Esophagus mucosa (tissue), 1 donor: ENCODE measurements around the gene TKFC. TPM values are rescaled to one million over a fixed set of nuclear protein-coding genes. Genes with fewer than 3 reads are reported as not detected.
"Not testable (repeated sequence)": the region's sequence is repeated elsewhere in the genome, so short reads cannot be mapped to it uniquely, and the experiment has no call there.

Source experiments
- ATAC-seq: fragments of 200-7000 bp; cut with Tn5 transposase; one replicate; pipeline ENCODE4 v1.9.1; 2020
- total RNA-seq: library from RNA; stranded (reverse); gene quantifications from one replicate; pipeline ENCODE4 v1.2.4, GENCODE V29; 2023
- donor health status: DM: yes; HTN: yes; CAD: no.

TKFC gene
- total RNA-seq, 1 donor from 2014 or later: 46.0 TPM

GRCh38 chr11:61369372-61370348 lies 36.6 kb downstream of the TKFC start:
- ATAC-seq: peak; percentile 98

DNA sequence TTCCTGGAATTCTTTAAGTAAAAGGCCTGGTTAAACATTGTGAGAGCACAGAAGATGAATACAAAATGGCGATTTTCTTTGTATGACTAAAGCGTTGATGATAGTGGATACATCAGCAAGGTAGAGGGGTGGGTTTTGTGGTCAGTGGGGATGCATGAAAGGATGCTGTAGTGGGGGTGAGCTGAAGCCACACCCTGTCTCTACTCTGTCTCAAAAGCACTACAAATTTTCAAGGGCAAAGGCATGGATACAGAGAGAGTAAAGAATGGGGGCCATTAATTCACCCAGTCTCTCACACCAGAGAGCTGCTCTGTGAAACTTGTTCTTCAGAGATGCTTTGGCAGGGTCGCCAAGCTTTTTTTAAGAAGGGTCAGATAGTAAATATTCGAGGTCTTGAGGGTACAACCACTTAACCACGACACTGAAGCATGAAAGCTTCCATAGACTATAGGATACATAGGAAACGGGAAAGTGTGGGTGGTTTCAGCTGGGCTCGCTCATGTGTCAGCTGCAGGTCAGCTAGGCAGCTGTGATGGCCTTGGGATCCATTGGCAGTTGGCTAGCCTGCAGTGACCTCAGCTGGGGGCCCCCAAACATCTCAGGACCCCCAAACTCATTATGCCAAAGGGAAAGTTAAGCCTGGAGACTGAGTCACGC lies 37.4 kb downstream of the TKFC start:
- no peak for ATAC-seq

DNA sequence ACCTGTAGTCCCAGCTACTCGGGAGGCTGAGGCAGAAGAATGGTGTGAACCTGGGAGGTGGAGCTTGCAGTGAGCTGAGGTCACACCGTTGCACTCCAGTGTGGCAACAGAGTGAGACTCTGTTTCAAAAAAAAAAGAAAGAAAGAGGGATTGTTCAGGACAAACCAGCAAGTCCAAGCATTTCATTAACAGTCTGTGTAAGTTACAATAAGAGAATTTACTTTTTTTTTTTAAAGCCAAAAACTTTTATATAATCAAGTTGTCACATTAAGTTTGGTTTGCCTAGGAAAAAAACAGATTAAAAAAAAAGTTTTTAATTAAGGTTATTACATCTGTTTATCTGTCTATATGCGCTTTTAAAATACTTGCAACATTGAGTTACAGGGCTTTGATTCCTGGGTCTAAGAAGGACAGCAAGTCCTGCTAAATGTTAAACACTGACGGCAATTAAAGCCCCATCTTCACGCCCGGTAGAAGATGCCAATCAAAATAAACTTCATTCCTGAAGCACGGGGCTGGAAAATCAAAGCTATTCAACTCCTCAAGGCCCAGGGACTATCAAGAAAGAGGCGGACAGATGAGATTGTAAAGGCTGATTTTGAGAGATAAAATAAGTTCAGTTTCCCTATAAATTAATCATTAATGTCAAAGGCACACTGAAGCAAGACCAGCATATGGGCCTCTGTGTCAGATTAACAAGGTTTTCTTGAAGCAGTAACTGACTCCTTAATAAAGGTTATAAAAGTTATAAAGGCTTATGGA lies 39.8 kb downstream of the TKFC start:
- ATAC-seq: no peak

GRCh38 chr11:61375761-61376108 lies 42.7 kb downstream of the TKFC start:
- no peak for ATAC-seq

DNA sequence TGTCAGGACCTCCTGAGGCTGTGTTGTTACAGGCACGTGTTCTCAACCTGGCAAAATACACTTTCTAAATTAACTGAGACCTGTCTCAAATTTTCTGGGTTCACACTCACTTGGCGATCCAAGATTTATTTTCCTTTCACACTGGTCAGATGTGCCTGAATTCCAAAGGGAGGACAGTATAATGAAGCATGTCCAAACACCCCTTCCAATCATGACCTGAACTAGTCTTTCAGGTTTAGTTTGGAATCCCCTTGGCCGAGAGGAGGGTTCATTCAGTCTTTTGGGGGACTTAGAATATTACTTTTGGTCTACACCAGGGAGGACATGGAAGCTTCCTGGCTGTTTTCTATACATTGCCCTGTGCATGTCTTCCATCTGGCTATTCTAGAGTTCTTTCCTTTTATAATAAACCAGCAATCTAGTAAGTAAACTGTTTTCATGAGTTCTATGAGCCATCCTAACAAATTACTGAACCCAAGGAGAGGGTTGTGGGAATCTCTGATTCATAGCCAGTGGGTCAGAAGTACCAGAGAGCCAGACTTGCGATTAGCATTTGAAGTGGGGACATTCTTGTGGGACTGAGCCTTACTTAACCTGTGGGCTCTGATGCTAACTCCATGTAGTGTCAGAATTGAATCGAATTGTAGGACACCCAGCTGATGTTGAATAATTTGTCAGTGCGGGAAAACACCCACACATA lies 44.6 kb downstream of the TKFC start:
- ATAC-seq: no peak

GRCh38 chr11:61378713-61379313 lies 45.8 kb downstream of the TKFC start:
- peak; percentile 94 for ATAC-seq

GRCh38 chr11:61380884-61381283 lies 47.9 kb downstream of the TKFC start:
- ATAC-seq: no peak

- not testable (repeated sequence) for ATAC-seq
Observed at GRCh38 chr11:61383859-61384258, 50.8 kb downstream of the TKFC start.

GRCh38 chr11:61384271-61385242 lies 51.5 kb downstream of the TKFC start:
- ATAC-seq: peak; percentile 42

DNA sequence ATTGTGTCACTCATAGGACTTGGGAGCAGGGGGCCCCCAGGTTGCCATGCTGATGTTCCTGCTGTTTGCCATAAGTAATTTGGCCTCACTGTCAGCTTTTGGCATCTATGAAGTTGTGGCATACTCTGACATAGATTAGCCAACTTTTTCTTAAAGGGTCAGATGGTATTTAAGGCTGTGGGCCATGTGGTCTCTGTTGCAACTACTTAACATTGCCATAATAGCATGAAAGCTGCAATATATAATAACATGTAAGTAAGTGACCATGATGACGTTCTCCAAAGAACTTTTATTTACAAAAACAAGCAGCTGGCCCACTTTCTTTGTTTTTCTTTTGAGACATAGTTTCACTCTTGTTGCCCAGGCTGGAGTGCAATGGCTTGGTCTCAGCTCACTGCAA lies 57.1 kb downstream of the TKFC start:
- ATAC-seq: no peak

DNA sequence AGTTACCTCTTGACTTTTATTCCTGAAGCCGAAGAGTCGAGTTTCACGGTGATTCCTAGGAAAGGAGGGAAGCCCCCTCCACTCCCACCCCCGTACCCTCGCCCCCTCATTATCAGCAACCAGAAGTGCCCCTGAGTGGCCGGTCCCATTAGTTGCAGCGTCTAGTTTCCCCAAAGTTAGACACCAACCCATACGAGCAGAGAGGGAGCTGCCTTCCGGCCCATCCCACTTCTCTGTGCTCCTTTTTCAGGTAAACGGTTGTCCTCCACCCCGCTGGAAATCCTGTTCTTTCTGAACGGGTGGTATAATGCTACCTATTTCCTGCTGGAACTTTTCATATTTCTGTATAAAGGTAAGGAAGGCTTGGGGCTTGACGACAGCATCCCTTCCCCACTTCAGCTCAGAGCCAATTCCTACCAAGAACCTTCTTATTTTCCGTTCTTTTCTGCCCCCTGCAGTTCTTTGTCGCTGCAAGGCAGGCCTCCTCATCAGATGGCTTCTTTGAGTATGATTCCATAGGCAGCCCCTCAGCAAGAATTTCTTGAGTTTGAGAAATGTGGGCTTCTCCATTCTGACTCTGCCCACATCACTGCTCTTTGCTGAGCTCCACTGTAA lies 60.1 kb downstream of the TKFC start:
- ATAC-seq: peak; percentile 34

Other genes starting within 250 kb of the TKFC start
- gene CD5, start 230.7 kb upstream of the TKFC start, total RNA-seq: 0.48 TPM
- gene VPS37C, start 171.8 kb upstream of the TKFC start, total RNA-seq: 13.4 TPM
- gene PGA3, start 129.7 kb upstream of the TKFC start, total RNA-seq: not detected
- not detected for gene PGA4, start 110.9 kb upstream of the TKFC start, total RNA-seq
- not detected for gene PGA5, start 92.1 kb upstream of the TKFC start, total RNA-seq
- gene VWCE, start 37.9 kb upstream of the TKFC start, total RNA-seq: 0.52 TPM
- 130 TPM for gene DDB1, start 123 bp upstream of the TKFC start, total RNA-seq
- gene CYB561A3, start 28.7 kb downstream of the TKFC start, total RNA-seq: 27.7 TPM
- 23.1 TPM for gene TMEM138, start 29.1 kb downstream of the TKFC start, total RNA-seq
- gene TMEM216, start 59.4 kb downstream of the TKFC start, total RNA-seq: 7.3 TPM
- 44.8 TPM for gene CPSF7, start 96.7 kb downstream of the TKFC start, total RNA-seq
- 24.7 TPM for gene SDHAF2, start 96.9 kb downstream of the TKFC start, total RNA-seq
- 0.12 TPM for gene LRRC10B, start 175.5 kb downstream of the TKFC start, total RNA-seq
- 3.6 TPM for gene SYT7, start 247.8 kb downstream of the TKFC start, total RNA-seq